Ishikawa (cell line): ENCODE results near the gene WAC.

ENCODE experiments used
- CEBPB ChIP-seq: IDR thresholded peaks from 2 replicates; pipeline ENCODE4 v1.6.1; 2012
- CREB1 ChIP-seq: IDR thresholded peaks from 2 replicates; pipeline ENCODE4 v1.6.1; 2012; ENCODE audit warnings: low read depth
- EGR1 ChIP-seq: IDR thresholded peaks from 2 replicates; pipeline ENCODE4 v1.6.1; 2012
- EP300 ChIP-seq: IDR thresholded peaks from 2 replicates; pipeline ENCODE4 v1.6.1; 2012; ENCODE audit warnings: borderline replicate concordance
- FOXM1 ChIP-seq: IDR thresholded peaks from 2 replicates; pipeline ENCODE4 v1.6.1; 2012; ENCODE audit warnings: low read depth, borderline replicate concordance
- MAX ChIP-seq: IDR thresholded peaks from 2 replicates; pipeline ENCODE4 v1.6.1; 2012
- NFIC ChIP-seq: IDR thresholded peaks from 2 replicates; pipeline ENCODE4 v1.6.1; 2012
- RAD21 ChIP-seq: IDR thresholded peaks from 2 replicates; pipeline ENCODE4 v1.6.1; 2012; ENCODE audit warnings: low read depth
- REST ChIP-seq: IDR thresholded peaks from 2 replicates; pipeline ENCODE4 v1.6.1; 2012; ENCODE audit warnings: low read depth, mild to moderate bottlenecking
- TAF1 ChIP-seq: IDR thresholded peaks from 2 replicates; pipeline ENCODE4 v1.6.1; 2012; ENCODE audit warnings: low read depth, mild to moderate bottlenecking
- TCF12 ChIP-seq: IDR thresholded peaks from 2 replicates; pipeline ENCODE4 v1.6.1; 2012; ENCODE audit warnings: low read depth
- TEAD4 ChIP-seq: IDR thresholded peaks from 2 replicates; pipeline ENCODE4 v1.6.1; 2012
- USF1 ChIP-seq: IDR thresholded peaks from 2 replicates; pipeline ENCODE4 v1.6.1; 2012
- YY1 ChIP-seq: IDR thresholded peaks from 2 replicates; pipeline ENCODE4 v1.6.1; 2012; ENCODE audit warnings: low read depth
- ZBTB7A ChIP-seq: IDR thresholded peaks from 2 replicates; pipeline ENCODE4 v1.6.1; 2012; ENCODE audit warnings: low read depth

The WAC gene

GRCh38 chr10:28666751-28667467 is 134.0 kb downstream of the WAC start:
- TF ChIP-seq TEAD4 = no peak
- TF ChIP-seq RAD21 = no peak

GRCh38 chr10:28668363-28669226 is 135.7 kb downstream of the WAC start:
- TF ChIP-seq USF1 (no peak), CEBPB (no peak), NFIC (no peak), TAF1 (no peak), REST (no peak), RAD21 (no peak), TCF12 (no peak), EP300 (no peak), TEAD4 (no peak), CREB1 (no peak), ZBTB7A (no peak), FOXM1 (no peak), MAX (no peak), EGR1 (no peak), YY1 (no peak)

GRCh38 chr10:28669227-28670173 is 136.6 kb downstream of the WAC start:
- no peak for TF ChIP-seq USF1
- no peak for TF ChIP-seq CEBPB
- TF ChIP-seq TCF12 = no peak
- no peak for TF ChIP-seq REST
- no peak for TF ChIP-seq MAX
- no peak for TF ChIP-seq YY1
- no peak for TF ChIP-seq ZBTB7A
- no peak for TF ChIP-seq NFIC
- no peak for TF ChIP-seq TAF1
- TF ChIP-seq RAD21 = no peak
- TF ChIP-seq FOXM1 = no peak
